T-helper 22 cell (primary cell): ENCODE measurements around the gene ZNF575.
A peak's percentile ranks its signal among the peaks of the same experiment; 100 is the strongest.
"Not testable (repeated sequence)": the region's sequence is repeated elsewhere in the genome, so short reads cannot be mapped to it uniquely, and the experiment has no call there.

Experiments used
- DNase-seq: peaks from one replicate; pipeline ENCODE4 v3.0.0-alpha.2; 2020; ENCODE audit warnings: low read depth

The ZNF575 gene

DNA sequence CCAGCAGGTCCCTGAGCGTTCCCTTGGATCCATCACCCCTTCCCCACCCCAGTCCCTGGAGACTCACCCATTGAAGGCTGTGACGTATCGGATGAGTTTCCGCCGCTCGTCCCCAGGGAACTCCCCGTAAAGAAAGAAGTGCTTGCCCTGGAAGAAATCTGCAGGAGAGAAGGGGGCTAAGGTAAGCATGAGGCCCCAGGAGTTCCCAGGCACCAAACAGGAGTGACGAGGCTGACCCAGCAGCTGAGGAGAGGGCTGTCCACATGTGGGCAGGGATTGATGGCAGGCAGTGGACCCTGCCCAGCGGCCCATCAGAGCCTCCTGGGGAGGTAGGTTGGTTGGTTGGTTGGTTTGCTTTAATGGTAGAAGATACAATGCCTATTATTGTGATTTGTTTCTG lies 11.1 kb downstream of the ZNF575 start:
- DNase-seq, result no peak

DNA sequence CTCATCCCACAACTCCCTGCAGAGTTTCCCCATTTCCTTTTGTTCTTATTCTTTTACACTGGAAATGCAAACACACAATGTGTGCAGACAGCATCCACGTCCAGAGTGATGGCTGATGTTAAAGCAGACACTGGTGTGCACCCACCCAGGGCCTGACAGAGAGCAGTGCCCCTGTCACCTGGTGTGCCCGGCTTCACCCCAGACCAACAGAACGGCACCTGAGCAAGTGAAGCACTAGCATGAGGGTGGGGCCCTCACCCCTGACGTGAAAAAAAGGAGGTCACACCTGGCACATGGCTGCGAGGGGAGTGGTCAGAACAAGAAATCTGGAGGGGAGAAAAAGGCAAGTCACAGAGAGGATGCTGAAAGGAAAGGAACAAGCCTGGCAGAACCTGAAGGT lies 12.3 kb downstream of the ZNF575 start:
- no peak for DNase-seq

DNA sequence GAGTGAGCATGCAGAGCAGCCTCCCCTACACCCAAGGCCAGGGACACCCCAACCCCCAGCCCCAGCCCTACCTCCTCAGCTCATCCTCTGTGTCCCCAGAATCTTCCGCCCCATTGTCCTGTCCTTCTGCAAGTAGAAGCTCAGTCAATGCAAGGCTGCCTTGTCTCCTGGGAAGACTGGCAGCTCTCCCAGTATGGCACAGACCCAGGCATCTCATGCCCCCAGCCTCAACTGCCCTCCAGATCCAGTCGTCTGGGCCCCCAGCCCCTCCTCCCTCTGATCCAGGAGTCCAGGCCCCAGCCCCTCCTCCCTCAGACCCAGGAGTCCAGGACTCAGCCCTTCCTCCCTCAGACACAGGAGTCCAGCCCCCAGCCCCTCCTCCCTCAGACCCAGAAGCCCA lies 13.0 kb downstream of the ZNF575 start:
- no peak for DNase-seq

DNA sequence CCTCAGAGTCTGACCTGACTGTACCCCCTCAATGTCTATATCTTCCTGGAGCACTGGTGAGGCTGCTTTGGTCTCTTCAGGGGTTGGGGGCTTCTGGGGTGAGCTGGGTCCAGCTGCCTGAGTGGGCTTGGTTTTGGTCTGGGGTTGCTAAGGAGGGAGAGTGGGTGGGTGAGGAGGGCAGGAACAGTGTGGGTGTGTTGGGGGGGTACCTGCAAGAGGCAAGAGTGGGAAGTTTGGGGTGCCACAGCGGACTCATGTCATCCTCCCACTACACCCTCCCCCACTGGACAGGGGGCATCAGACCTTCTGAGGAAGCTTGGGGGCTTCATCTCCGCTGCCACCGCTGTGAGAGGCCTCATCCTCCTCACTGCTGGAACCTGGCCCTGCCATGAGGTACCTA lies 13.6 kb downstream of the ZNF575 start:
- DNase-seq, result no peak

DNA sequence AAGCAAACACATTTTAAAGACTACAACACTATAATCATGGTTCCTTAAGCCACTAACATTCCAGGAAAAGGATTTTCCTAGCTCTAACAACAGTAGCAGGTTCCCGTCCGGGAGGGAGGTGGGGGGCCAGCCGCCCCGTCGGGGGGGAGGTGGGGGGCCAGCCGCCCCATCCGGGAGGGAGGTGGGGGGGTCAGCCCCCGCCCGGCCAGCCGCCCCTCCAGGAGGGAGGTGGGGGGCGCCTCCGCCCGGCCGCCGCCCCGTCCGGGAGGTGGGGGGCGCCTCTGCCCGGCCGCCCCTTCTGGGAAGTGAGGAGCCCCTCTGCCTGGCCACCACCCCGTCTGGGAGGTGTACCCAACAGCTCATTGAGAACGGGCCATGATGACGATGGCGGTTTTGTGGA lies 14.9 kb downstream of the ZNF575 start:
- DNase-seq, result not testable (repeated sequence)

DNA sequence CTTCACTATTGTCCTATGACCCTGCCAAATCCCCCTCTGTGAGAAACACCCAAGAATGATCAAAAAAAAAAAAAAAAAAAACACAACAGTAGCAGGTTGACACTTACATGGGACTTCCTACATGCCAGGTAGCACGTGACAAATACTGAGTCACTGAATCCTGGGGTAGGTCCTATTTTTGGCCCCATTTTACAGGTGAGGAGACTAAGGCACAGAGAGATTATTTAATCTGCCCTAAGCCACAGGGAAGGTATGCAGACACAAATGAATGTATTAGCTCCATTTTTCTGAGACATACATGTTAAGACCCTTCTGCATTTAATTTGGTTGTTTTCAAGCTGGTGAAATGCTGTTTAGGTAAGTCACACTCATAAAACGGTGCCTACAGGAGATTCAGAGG lies 15.7 kb downstream of the ZNF575 start:
- no peak for DNase-seq

GRCh38 chr19:43551399-43552197 lies 18.6 kb downstream of the ZNF575 start:
- no peak for DNase-seq

DNA sequence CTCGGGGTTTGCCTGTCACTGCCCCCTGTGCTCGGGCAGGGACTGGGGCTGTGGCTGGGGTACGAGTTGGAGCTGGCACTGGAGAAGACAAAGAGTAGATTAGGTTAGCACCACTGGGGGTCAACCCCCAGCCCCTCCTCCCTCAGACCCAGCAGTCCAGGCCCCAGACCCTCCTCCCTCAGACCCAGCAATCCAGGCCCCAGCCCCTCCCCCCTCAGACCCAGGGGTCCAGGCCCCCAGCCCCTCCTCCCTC lies 19.1 kb downstream of the ZNF575 start:
- DNase-seq, result no peak

- no peak for DNase-seq
Measured at GRCh38 chr19:43552616-43553015, 19.6 kb downstream of the ZNF575 start.

- no peak for DNase-seq
Measured at GRCh38 chr19:43553656-43554055, 20.7 kb downstream of the ZNF575 start.

- DNase-seq, result no peak
Measured at GRCh38 chr19:43554317-43554895, 21.4 kb downstream of the ZNF575 start.

DNA sequence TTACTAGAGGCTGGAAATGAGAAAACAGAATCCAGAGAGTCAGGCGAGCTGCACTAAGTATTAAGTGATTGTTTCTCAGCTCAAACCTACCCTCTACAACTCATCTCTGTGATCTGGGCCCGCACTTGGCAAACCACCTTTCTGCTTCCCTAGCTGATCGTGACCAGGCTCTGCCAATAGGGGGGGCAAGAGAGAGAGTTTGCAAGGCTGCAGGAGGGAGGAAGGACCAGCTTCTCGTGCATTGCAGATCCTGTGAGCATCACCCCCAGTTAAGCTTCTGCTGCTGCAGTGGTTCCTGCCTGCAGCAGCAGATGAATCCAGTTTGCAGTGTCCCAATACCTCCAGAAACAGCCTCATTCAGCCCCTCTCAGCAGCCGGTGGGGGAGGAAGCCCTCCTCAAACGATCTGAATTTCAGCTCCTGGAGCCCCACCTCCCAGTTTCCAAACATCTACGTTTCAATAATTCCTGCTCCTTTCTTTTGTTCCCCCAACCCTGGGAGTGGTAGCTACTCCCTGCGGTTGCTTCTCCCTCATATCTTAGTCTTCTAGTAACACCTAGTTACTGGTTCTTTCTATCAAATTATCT lies 22.3 kb downstream of the ZNF575 start:
- peak; percentile 60 for DNase-seq

DNA sequence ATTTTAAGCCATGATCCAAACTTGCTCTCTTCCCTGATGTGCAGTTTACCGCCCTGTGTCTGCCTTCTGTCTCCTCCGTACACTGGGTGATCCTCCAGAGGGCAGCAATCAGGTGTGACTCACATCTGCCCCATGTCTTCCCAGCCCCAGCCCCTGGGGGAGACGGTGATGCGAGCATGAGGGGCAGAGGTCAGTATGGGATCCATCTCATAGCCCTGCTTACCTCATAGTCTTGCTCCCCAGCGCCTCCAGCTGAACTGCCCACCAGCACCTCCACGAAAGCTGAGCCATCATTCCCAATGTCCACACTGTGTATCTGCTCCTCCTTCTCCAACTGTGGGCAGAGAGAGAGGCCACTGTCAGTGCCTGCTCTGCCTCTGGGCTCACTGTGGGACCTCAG lies 27.7 kb downstream of the ZNF575 start:
- no peak for DNase-seq

DNA sequence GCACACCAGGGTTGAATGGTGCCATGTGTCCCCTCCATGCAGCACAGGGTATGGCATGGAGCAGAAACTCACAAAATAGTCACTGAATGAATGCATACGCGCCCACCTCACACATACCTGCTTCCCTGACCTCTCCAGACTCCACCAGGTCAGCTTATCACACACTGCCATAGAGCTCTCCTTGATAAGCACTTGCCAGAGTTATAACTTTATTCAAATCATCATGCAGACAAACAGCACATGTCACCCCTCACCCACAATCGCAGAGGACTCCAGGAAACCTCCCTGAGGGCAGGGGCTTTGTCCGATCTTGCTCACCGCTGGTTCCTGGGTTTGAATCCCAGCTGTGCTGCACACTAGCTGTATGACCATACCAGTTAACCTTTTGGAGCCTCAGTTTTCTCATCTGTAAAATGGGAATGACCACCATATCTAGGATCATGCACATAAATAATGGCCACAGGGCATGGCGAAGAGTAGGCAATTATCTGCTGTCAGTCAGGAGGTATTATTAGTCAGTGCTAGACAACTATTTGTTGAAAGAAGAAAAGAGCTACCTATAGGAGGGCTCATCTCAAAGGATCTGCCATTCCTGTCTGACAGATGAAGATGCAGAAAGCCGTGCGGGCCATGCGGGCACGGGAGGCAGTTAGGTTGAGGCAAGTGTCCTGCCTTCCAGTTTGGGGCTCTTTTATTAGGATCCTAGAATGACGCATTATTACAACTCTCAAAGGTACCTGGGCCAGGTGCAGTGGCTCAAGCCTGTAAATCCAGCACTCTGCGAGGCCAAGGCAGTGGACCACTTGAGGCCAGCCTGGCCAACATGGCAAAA lies 28.4 kb downstream of the ZNF575 start:
- DNase-seq, result no peak

GRCh38 chr19:43562226-43562697 lies 29.3 kb downstream of the ZNF575 start:
- DNase-seq, result no peak

DNA sequence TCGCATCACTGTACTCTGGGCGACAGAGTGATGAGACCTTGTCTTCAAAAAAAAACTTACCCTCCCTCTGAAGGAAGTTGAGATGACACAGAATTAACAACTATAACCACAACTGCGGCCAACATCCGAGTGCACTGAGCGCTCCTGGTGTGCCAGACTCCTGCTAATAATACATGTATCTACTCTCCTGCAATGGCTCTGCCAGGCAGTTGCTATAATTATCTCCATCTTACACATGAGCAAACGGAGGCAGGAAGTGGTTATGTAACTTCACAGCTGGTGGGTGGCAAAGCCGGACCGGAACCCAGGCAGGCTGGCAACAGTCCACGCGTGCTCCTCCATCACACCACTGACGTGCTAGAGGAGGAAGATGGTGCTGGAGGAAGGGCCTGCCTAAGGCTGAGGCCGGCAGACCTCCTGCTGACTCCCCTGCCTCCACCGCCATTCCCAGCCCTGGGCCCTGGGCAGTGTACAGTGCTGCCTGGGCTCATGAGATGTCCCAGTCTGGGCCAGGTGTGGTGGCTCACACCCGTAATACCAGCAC lies 29.8 kb downstream of the ZNF575 start:
- peak; percentile 73 for DNase-seq

- no peak for DNase-seq
Measured at GRCh38 chr19:43563816-43564457, 30.9 kb downstream of the ZNF575 start.

DNA sequence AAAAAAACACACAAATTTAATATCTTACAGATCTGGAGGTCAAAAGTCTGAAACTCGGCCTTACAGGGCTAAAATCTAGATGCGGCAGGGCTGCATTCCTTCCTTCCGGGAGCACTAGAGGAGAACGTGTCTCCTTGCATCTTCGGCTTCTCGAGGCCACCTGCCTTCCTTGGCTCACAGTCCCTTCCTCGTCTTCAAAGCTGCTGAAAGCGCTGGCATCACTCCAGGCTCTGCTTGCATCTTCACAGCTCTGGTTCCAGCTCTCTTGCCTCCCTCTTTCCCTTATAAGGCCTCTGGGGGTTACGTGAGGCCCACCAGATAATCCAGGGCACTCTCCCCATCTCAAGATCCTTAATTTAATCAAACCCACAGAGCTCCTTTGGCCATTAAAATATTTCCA lies 31.8 kb downstream of the ZNF575 start:
- DNase-seq, result no peak

- no peak for DNase-seq
Measured at GRCh38 chr19:43569657-43570056, 36.7 kb downstream of the ZNF575 start.

DNA sequence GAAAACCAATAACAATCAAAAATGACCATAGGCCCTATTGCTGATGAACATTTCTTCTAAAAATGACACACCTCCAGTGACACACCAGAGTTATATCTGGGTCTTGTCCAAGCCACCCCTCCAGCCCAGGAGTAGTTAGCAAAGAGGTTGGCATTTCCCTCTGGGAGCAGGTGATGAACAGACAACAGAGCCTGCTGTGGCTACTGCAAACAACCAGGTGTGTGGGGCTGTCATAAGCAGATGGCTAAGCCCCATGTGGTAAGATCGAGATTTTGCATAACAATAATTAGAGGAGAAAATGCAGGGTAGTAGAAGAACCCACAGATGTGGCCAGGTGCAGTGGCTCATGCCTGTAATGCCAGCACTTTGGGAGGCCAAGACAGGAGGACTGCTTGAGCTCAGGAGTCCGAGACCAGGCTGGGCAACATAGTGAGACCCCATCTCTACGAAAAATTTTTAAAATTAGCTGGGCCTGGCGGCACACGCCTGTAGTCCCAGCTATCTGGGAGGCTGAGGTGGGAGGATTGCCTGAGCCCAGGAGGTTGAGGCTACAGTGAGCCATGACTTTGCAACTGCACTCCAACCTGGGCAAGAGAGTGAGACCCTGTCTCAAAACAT lies 37.3 kb downstream of the ZNF575 start:
- no peak for DNase-seq

DNA sequence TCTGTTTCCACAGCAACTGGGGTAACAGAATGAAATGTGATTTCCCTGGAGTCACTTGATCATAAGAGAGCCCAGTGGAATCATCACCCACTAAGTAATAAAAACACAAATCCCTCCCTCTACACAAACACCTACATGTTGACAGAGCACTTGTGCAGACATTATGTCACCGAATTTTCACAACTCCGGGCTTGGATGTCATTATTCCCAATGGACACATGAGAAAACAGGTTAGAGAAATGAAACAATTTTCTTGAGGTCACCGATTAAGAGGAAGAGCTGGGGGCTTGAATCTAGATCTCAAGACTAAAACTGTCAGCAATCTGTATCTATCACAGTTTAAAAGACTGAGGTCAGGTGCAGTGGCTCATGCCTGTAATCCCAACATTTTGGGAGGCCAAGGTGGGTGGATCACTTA lies 39.2 kb downstream of the ZNF575 start:
- DNase-seq, result no peak
